Mesenchymal stem cell (in vitro differentiated cells and primary cell): ENCODE results near the gene IRX6.

ENCODE experiments used
- DNase-seq: peaks from one replicate; pipeline ENCODE4 v3.0.0-alpha.2; 2013
- H2AFZ ChIP-seq: one replicate; pipeline ENCODE4 v1.6.1; 2013; ENCODE audit warnings: low read depth, mild to moderate bottlenecking, control low read depth, inconsistent platforms, low read length, moderate library complexity
- H2AK5ac ChIP-seq: 2 replicates; pipeline ENCODE4 v1.6.1; 2013; ENCODE audit warnings: low read length, moderate library complexity, mild to moderate bottlenecking, inconsistent platforms; ENCODE audit not compliant: severe bottlenecking
- H2BK120ac ChIP-seq: one replicate; pipeline ENCODE4 v1.6.1; 2013; ENCODE audit warnings: low read depth, mild to moderate bottlenecking, inconsistent platforms, low read length, moderate library complexity
- H2BK12ac ChIP-seq, 2 experiments: one replicate each; pipeline ENCODE4 v1.6.1; 2013; ENCODE audit warnings: inconsistent platforms in 2 of 2, low read length in 2 of 2, mild to moderate bottlenecking in 2 of 2, moderate library complexity in 2 of 2, control low read depth in 1 of 2
- H2BK15ac ChIP-seq: one replicate; pipeline ENCODE4 v1.6.1; 2013; ENCODE audit warnings: mild to moderate bottlenecking, low read depth, inconsistent platforms; ENCODE audit not compliant: poor library complexity, severe bottlenecking
- H2BK5ac ChIP-seq: 2 replicates; pipeline ENCODE4 v1.6.1; 2013; ENCODE audit warnings: low read depth, mild to moderate bottlenecking, low read length, control low read depth, inconsistent platforms; ENCODE audit not compliant: poor library complexity, severe bottlenecking
- H3K14ac ChIP-seq, 2 experiments: one replicate each; pipeline ENCODE4 v1.6.1; 2013; ENCODE audit warnings: inconsistent platforms in 2 of 2, low read length in 2 of 2, control low read depth in 1 of 2, mild to moderate bottlenecking in 1 of 2, moderate library complexity in 1 of 2
- H3K18ac ChIP-seq, 2 experiments: one replicate each; pipeline ENCODE4 v1.6.1; 2013; ENCODE audit warnings: inconsistent platforms in 2 of 2, low read length in 2 of 2, control low read depth in 1 of 2, low read depth in 1 of 2, mild to moderate bottlenecking in 1 of 2
- H3K23ac ChIP-seq, 2 experiments: one replicate each; pipeline ENCODE4 v1.6.1; 2013; ENCODE audit warnings: inconsistent platforms in 2 of 2, low read length in 2 of 2, mild to moderate bottlenecking in 2 of 2, moderate library complexity in 2 of 2, control low read depth in 1 of 2
- H3K27ac ChIP-seq: 2 replicates; pipeline ENCODE4 v1.5.1; 2013; ENCODE audit warnings: mild to moderate bottlenecking, moderate library complexity, low read length, control low read depth, inconsistent platforms; ENCODE audit not compliant: poor library complexity, severe bottlenecking
- H3K27me3 ChIP-seq, 2 experiments: 2 replicates each; pipeline versions ENCODE4 v1.6.1 to v1.7.0; 2013; ENCODE audit warnings: low read length in 2 of 2, mild to moderate bottlenecking in 2 of 2, moderate library complexity in 2 of 2, control low read depth in 1 of 2, inconsistent platforms in 1 of 2; ENCODE audit not compliant: control insufficient read depth in 1 of 2, insufficient read depth in 1 of 2
- H3K36me3 ChIP-seq, 2 experiments: 2 replicates each; pipeline versions ENCODE4 v1.6.1 to v1.7.0; 2013; ENCODE audit warnings: low read length in 2 of 2, control low read depth in 1 of 2, inconsistent platforms in 1 of 2, low read depth in 1 of 2, mild to moderate bottlenecking in 1 of 2; ENCODE audit not compliant: insufficient read depth in 2 of 2, control insufficient read depth in 1 of 2
- H3K4ac ChIP-seq, 2 experiments: one replicate each; pipeline ENCODE4 v1.6.1; 2013; ENCODE audit warnings: inconsistent platforms in 2 of 2, low read length in 2 of 2, mild to moderate bottlenecking in 2 of 2, moderate library complexity in 2 of 2, control low read depth in 1 of 2, low read depth in 1 of 2
- H3K4me1 ChIP-seq: 2 replicates; pipeline ENCODE4 v1.6.1; 2013; ENCODE audit warnings: low read depth, low read length, control low read depth; ENCODE audit not compliant: control insufficient read depth, insufficient read depth
- H3K4me2 ChIP-seq: 2 replicates; pipeline ENCODE4 v1.6.1; 2013; ENCODE audit warnings: low read length, mild to moderate bottlenecking, inconsistent platforms; ENCODE audit not compliant: poor library complexity, severe bottlenecking
- H3K4me3 ChIP-seq, 2 experiments: 2 replicates each; pipeline versions ENCODE4 v1.5.1 to v1.7.0; 2013; ENCODE audit warnings: low read length in 2 of 2, mild to moderate bottlenecking in 2 of 2, control low read depth in 1 of 2, low read depth in 1 of 2; ENCODE audit not compliant: insufficient read depth in 1 of 2
- H3K79me1 ChIP-seq: replicated peaks from 2 replicates; pipeline ENCODE4 v1.6.1; 2013; ENCODE audit warnings: mild to moderate bottlenecking, control low read depth, low read length, inconsistent platforms; ENCODE audit not compliant: poor library complexity, severe bottlenecking
- H3K9ac ChIP-seq: 2 replicates; pipeline ENCODE4 v1.7.0; 2013; ENCODE audit warnings: mild to moderate bottlenecking, low read length, moderate library complexity
- H3K9me3 ChIP-seq: 2 replicates; pipeline ENCODE4 v1.7.0; 2013; ENCODE audit warnings: mild to moderate bottlenecking, low read length; ENCODE audit not compliant: control insufficient read depth
- H4K8ac ChIP-seq: one replicate; pipeline ENCODE4 v1.6.1; 2013; ENCODE audit warnings: inconsistent platforms, mild to moderate bottlenecking, low read length, moderate library complexity
- H4K91ac ChIP-seq: one replicate; pipeline ENCODE4 v1.6.1; 2013; ENCODE audit warnings: mild to moderate bottlenecking, low read length, inconsistent platforms
- WGBS: methylation state at CpG from one replicate; pipeline ENCODE4 v1.1.7; 2013; ENCODE audit warnings: mixed read lengths; 5-methylcytosine and 5-hydroxymethylcytosine counted together

The IRX6 gene

GRCh38 chr16:55277536-55277935 lies 46.5 kb upstream of the IRX6 start:
- no peak overlapping the region for H2AFZ ChIP-seq
- H3K4me1 ChIP-seq = peaks cover 13% of the 10 kb centered on the region
- H3K27me3 ChIP-seq = peaks cover 0 to 23% of the 10 kb centered on the region in 2 experiments
- H2BK120ac ChIP-seq = no peak overlapping the region
- no peak overlapping the region for H3K4me3 ChIP-seq
- H2BK15ac ChIP-seq = no peak overlapping the region
- H3K14ac ChIP-seq = no peak overlapping the region
- H3K23ac ChIP-seq = no peak overlapping the region
- no peaks in the 10 kb centered on the region for H3K36me3 ChIP-seq
- H2AK5ac ChIP-seq = peak overlapping the region; percentile 30
- 40% methylated on average over 1 of the region's 1 CpG for WGBS
- H3K27ac ChIP-seq = no peak overlapping the region
- no peak overlapping the region for H2BK12ac ChIP-seq
- no peak overlapping the region for H3K18ac ChIP-seq
- no peak overlapping the region for H2BK5ac ChIP-seq
- H4K8ac ChIP-seq = no peak overlapping the region
- no peak overlapping the region for H3K4ac ChIP-seq
- H3K4me2 ChIP-seq = no peak overlapping the region
- H3K9ac ChIP-seq = no peak overlapping the region
- no peaks in the 10 kb centered on the region for H3K79me1 ChIP-seq
- no peak for DNase-seq
- no peaks in the 10 kb centered on the region for H3K9me3 ChIP-seq
- no peak overlapping the region for H4K91ac ChIP-seq

GRCh38 chr16:55279598-55279997 lies 44.4 kb upstream of the IRX6 start:
- no peak for DNase-seq
- H3K4me3 ChIP-seq = no peak overlapping the region
- peaks cover 15% of the 10 kb centered on the region for H3K4me1 ChIP-seq
- H2AFZ ChIP-seq = no peak overlapping the region
- no peak overlapping the region for H2BK12ac ChIP-seq
- no peak overlapping the region for H2BK15ac ChIP-seq
- H3K27me3 ChIP-seq = peaks cover 0 to 23% of the 10 kb centered on the region in 2 experiments
- H3K4me2 ChIP-seq = no peak overlapping the region
- WGBS = 82% methylated on average over 6 of the region's 6 CpGs
- no peak overlapping the region for H4K91ac ChIP-seq
- H4K8ac ChIP-seq = no peak overlapping the region
- no peak overlapping the region for H3K4ac ChIP-seq
- no peak overlapping the region for H2BK120ac ChIP-seq
- peak overlapping the region; percentile 19 for H2AK5ac ChIP-seq
- H2BK5ac ChIP-seq = no peak overlapping the region
- H3K9me3 ChIP-seq = no peaks in the 10 kb centered on the region
- H3K9ac ChIP-seq = no peak overlapping the region
- no peak overlapping the region for H3K14ac ChIP-seq
- H3K27ac ChIP-seq = no peak overlapping the region
- H3K79me1 ChIP-seq = no peaks in the 10 kb centered on the region
- H3K36me3 ChIP-seq = no peaks in the 10 kb centered on the region
- H3K18ac ChIP-seq = no peak overlapping the region
- H3K23ac ChIP-seq = no peak overlapping the region

- Histone ChIP-seq H3K79me1 (no peaks in the 10 kb centered on the region), H3K27ac (peak overlapping the region; percentile 69), H3K36me3 (no peaks in the 10 kb centered on the region), H2BK15ac (no peak overlapping the region), H2BK12ac (no peak overlapping the region), H3K4me1 (peaks cover 17% of the 10 kb centered on the region), H2AK5ac (no peak overlapping the region), H3K4me2 (no peak overlapping the region), H2AFZ (no peak overlapping the region), H3K23ac (no peak overlapping the region), H3K14ac (no peak overlapping the region), H3K18ac (no peak overlapping the region), H4K8ac (no peak overlapping the region), H3K9me3 (no peaks in the 10 kb centered on the region), H2BK5ac (no peak overlapping the region), H2BK120ac (no peak overlapping the region), H3K9ac (no peak overlapping the region), H3K4me3 (no peak overlapping the region), H4K91ac (no peak overlapping the region), H3K4ac (no peak overlapping the region), H3K27me3 (peaks cover 0 to 23% of the 10 kb centered on the region in 2 experiments)
- no peak for DNase-seq
- WGBS = 33% methylated on average over 2 of the region's 4 CpGs
These were observed 43.4 kb upstream of the IRX6 start for GRCh38 chr16:55280587-55280986.

GRCh38 chr16:55282441-55282840 lies 41.6 kb upstream of the IRX6 start:
- no peak overlapping the region for H3K9ac ChIP-seq

More at GRCh38 chr16:55282441-55282840, 41.6 kb upstream of the IRX6 start:
- H3K4me2 ChIP-seq = no peak overlapping the region
- H3K4me1 ChIP-seq = peaks cover 17% of the 10 kb centered on the region
- H3K27me3 ChIP-seq = peaks cover 0 to 21% of the 10 kb centered on the region in 2 experiments
- H2BK5ac ChIP-seq = no peak overlapping the region
- no peak overlapping the region for H2BK15ac ChIP-seq
- H2BK12ac ChIP-seq = no peak overlapping the region
- 60% methylated on average over 1 of the region's 1 CpG for WGBS
- no peak overlapping the region for H3K23ac ChIP-seq
- peak overlapping the region; percentile 49 for H2AK5ac ChIP-seq
- no peak overlapping the region for H3K4me3 ChIP-seq
- no peak overlapping the region for H3K4ac ChIP-seq
- H2AFZ ChIP-seq = no peak overlapping the region
- DNase-seq = no peak
- no peak overlapping the region for H4K91ac ChIP-seq
- no peak overlapping the region for H4K8ac ChIP-seq
- no peaks in the 10 kb centered on the region for H3K79me1 ChIP-seq
- peak overlapping the region; percentile 96 for H3K27ac ChIP-seq
- no peak overlapping the region for H3K18ac ChIP-seq
- H3K36me3 ChIP-seq = no peaks in the 10 kb centered on the region
- H3K14ac ChIP-seq = no peak overlapping the region
- H3K9me3 ChIP-seq = no peaks in the 10 kb centered on the region
- no peak overlapping the region for H2BK120ac ChIP-seq
